Measurements from ENCODE around the gene PARP12. TPM values are rescaled to one million over a fixed set of nuclear protein-coding genes. Genes with fewer than 3 reads are reported as not detected.

The PARP12 gene
- total and polyA plus RNA-seq, 10 of the 15 experiments (the other 5 are each of a cell fraction or from before 2014, with no cell fraction given) = 0.98 to 51.8 (median 18.0) TPM

- no peak for TF ChIP-seq ZNF592 (IDR thresholded peaks at IDR 0.05)
- no peak for TF ChIP-seq NFYA (IDR thresholded peaks at IDR 0.05; ENCODE audit: borderline replicate concordance, low read depth, low read length)
- no peak for TF ChIP-seq IRF4 (IDR thresholded peaks at IDR 0.05; ENCODE audit: low read depth, low read length)
- TF ChIP-seq RFX5 (IDR thresholded peaks at IDR 0.05; ENCODE audit: low read depth, low read length) = no peak
These were observed 12.7 kb downstream of the PARP12 start (continued) for GRCh38 chr7:140050100-140050499.

GRCh38 chr7:140049339-140050024, 13.3 kb downstream of the PARP12 start:
- FAIRE-seq (no peak), DNase-seq (ENCODE audit: low read depth, low spot score) (no peak), ATAC-seq (no peak)
- ChIA-PET SMC1A (ENCODE audit: uncharacterized antibody, unreplicated experiment) (interaction anchor here (0.9 kb wide), 1 partner anchor 8 kb away, joined by 3 read pairs; no protein-coding TSS in a partner anchor), RAD21 (ENCODE audit: unreplicated experiment) (no interaction called here), CTCF (no interaction called here), POLR2A (interaction anchor here (0.6 kb wide), 1 partner anchor 198 kb away, joined by 4 read pairs; no protein-coding TSS in a partner anchor)
- Histone ChIP-seq H3K79me2 (ENCODE audit: control insufficient read depth, insufficient read depth, low read length) (no peaks in the 10 kb centered on the region), H3K27ac (ENCODE audit: control insufficient read depth, insufficient read depth) (no peak overlapping the region), H3K4me3 (no peak overlapping the region), H2AFZ (ENCODE audit: control insufficient read depth, low read depth, low read length) (no peak overlapping the region), H3K36me3 (ENCODE audit: control insufficient read depth in 2 of 2, insufficient read depth in 2 of 2, low read length in 1 of 2) (peaks cover 0 to 2% of the 10 kb centered on the region in 2 experiments; a peak in 1 of 4 replicates), H3K9ac (ENCODE audit: control insufficient read depth, insufficient read depth, low read length) (no peak overlapping the region), H3K4me1 (ENCODE audit: control insufficient read depth, insufficient read depth, low read length) (peaks cover 12% of the 10 kb centered on the region), H4K20me1 (ENCODE audit: control insufficient read depth, insufficient read depth) (no peaks in the 10 kb centered on the region; the same call in 1 of the 2 replicates), H3K9me3 (replicated peaks; ENCODE audit: control insufficient read depth, insufficient read depth, low read length) (no peaks in the 10 kb centered on the region), H3K4me2 (ENCODE audit: control insufficient read depth, insufficient read depth) (no peak overlapping the region), H3K27me3 (replicated peaks in 1 of 2; ENCODE audit: control insufficient read depth in 2 of 2, insufficient read depth in 2 of 2, low read length in 1 of 2) (no peaks in the 10 kb centered on the region)
- WGBS (ENCODE audit: insufficient coverage, insufficient replicate concordance, low lambda C conversion rate, missing lambda C conversion rate) = 89% methylated on average over 5 of the region's 5 CpGs
- intact Hi-C loops (cut with micrococcal nuclease; ENCODE audit: unreplicated experiment) = no loop called here
- BruUV-seq (replicated peaks) = no TSS peak
- in situ Hi-C loops (cut with MboI) = loop anchor here (10.0 kb wide), 1 partner anchor 935 kb away; no protein-coding TSS in a partner anchor
- no peak for TF ChIP-seq JUND (IDR thresholded peaks at IDR 0.05; ENCODE audit: low read depth, low read length)
- TF ChIP-seq IRF5 (IDR thresholded peaks at IDR 0.05; ENCODE audit: borderline replicate concordance) = no peak
- no peak for TF ChIP-seq HSF1 (IDR thresholded peaks at IDR 0.05; ENCODE audit: low read depth, low read length)
- no peak for TF ChIP-seq BCL11A (IDR thresholded peaks at IDR 0.05; ENCODE audit: low read depth, low read length)
- no peak for TF ChIP-seq STAT3 (IDR thresholded peaks at IDR 0.05; ENCODE audit: low read depth, low read length)
- TF ChIP-seq SIN3A (IDR thresholded peaks at IDR 0.05; ENCODE audit: low read depth, low read length) = no peak
- TF ChIP-seq ZNF592 (IDR thresholded peaks at IDR 0.05) = no peak
